ENCODE results near the gene EFR3B. TPM values are rescaled to one million over a fixed set of nuclear protein-coding genes. Genes with fewer than 3 reads are reported as not detected.

EFR3B gene
- total RNA-seq, 4 donors from 2014 or later = 0.40 to 1.2 (median 0.65) TPM

DNA sequence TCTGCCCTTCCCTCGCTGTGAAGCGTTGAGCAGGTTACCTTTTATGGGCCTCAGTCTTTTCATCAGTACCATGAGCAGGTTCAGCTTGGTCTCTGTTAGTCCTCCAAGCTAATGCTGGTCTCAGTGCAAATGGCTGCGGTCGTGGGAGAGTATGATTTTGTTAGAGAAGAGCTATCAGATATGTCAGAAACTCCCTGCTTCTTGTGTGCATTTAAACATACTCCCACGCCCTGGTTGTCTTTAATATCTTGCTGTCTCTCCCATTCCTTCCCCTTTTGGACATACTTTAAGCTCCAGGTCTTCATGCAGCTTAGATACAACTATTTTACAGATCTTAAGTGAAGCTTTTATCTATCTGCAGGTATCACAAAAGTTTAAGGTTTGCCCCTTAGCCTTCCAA is 62.9 kb downstream of the EFR3B start:
- Histone ChIP-seq H3K4me1 (no peaks in the 10 kb centered on the region), H3K27me3 (no peaks in the 10 kb centered on the region), H3K27ac (no peak overlapping the region), H3K36me3 (no peaks in the 10 kb centered on the region), H3K9me3 (no peaks in the 10 kb centered on the region), H3K4me3 (no peak overlapping the region)
- no peak for TF ChIP-seq CTCF (IDR thresholded peaks at IDR 0.05)
- no peak for TF ChIP-seq POLR2A (IDR thresholded peaks at IDR 0.05)
- DNase-seq = no peak

DNA sequence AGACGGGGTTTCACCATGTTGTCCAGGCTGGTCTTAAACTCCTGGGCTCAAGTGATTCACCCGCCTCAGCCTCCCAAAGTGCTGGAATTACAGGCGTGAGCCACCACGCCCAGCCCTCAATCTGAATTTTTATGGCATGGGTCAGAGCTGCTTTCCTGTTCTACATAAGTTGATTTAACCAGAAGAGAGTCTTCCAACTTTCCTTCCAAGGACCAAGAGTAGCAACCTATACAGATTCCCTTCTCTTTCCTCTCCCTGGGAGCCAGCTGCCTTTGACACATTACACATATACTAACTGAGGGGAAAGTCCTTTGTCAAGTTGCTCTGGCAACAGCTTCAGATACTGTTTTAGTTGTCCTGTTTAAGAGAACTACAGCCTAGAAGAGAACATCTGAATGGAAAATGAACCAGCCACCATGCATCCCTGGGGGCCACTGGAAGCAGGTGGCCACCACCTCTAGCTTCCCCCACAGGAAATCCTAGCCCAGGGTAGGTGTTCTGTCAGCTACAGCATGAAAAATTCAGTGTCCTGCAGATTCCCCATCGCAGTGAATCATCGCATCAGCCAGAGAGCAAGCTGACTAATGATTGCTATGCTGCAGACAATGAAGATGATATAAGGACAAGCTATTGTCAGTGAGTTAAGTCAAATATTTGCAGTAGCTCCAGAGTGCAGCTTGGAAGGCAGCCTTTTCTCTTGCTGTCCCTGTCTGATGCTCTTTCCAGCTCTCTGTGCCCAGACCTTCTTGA is 63.6 kb downstream of the EFR3B start:
- Histone ChIP-seq H3K4me1 (no peaks in the 10 kb centered on the region), H3K27ac (no peak overlapping the region), H3K9me3 (no peaks in the 10 kb centered on the region), H3K36me3 (no peaks in the 10 kb centered on the region), H3K27me3 (no peaks in the 10 kb centered on the region), H3K4me3 (no peak overlapping the region)
- DNase-seq = no peak
- TF ChIP-seq POLR2A (IDR thresholded peaks at IDR 0.05) (no peak), CTCF (IDR thresholded peaks at IDR 0.05) (no peak)

DNA sequence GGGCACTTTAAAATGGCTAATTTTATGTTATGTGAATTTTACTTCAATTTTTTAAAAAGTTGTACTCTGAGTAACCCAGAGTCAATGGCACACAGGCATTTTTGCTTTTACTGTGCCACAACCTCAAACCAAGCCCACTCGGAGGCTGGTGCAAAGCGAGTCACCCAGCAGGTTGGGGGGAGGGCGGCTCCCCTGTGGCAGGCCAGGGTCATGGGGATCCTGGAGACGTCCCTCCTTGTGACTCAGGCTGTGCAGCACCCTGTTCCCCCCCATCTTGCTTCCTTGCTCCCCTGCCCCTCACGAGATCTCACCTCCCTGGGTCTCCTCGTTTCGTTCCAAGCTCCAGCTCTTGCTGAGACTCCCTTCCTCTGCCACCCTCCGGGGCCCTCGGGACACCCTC is 67.9 kb downstream of the EFR3B start:
- no peak for DNase-seq
- no peaks in the 10 kb centered on the region for H3K27me3 ChIP-seq
- no peaks in the 10 kb centered on the region for H3K36me3 ChIP-seq
- no peak for TF ChIP-seq POLR2A (IDR thresholded peaks at IDR 0.05)
- TF ChIP-seq CTCF (IDR thresholded peaks at IDR 0.05) = no peak
- H3K4me3 ChIP-seq = no peak overlapping the region
- H3K9me3 ChIP-seq = no peaks in the 10 kb centered on the region
- H3K27ac ChIP-seq = no peak overlapping the region
- H3K4me1 ChIP-seq = no peaks in the 10 kb centered on the region

DNA sequence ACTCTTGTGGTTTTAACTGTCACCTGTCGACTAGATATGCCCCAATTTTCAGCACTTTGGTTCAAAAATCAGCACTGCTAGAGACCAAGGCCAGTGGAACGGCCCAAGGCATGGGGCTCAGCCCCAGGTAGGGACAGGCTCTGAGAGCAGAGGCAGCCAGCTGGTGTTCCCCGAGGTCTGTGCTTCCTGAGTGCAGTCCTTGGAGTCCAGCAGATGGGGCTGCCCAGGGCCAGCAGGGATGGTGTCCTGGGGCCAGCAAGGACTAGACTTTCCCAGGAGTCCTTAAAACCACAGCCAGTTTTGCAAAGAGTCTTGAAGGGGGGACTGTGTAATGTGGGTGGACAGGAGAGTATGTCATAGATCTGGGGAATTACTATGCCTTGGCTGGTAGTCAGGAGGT is 70.2 kb downstream of the EFR3B start:
- Histone ChIP-seq H3K4me3 (no peak overlapping the region), H3K9me3 (no peaks in the 10 kb centered on the region), H3K27me3 (no peaks in the 10 kb centered on the region), H3K36me3 (no peaks in the 10 kb centered on the region), H3K4me1 (no peaks in the 10 kb centered on the region), H3K27ac (no peak overlapping the region)
- no peak for TF ChIP-seq POLR2A (IDR thresholded peaks at IDR 0.05)
- TF ChIP-seq CTCF (IDR thresholded peaks at IDR 0.05) = no peak
- no peak for DNase-seq

DNA sequence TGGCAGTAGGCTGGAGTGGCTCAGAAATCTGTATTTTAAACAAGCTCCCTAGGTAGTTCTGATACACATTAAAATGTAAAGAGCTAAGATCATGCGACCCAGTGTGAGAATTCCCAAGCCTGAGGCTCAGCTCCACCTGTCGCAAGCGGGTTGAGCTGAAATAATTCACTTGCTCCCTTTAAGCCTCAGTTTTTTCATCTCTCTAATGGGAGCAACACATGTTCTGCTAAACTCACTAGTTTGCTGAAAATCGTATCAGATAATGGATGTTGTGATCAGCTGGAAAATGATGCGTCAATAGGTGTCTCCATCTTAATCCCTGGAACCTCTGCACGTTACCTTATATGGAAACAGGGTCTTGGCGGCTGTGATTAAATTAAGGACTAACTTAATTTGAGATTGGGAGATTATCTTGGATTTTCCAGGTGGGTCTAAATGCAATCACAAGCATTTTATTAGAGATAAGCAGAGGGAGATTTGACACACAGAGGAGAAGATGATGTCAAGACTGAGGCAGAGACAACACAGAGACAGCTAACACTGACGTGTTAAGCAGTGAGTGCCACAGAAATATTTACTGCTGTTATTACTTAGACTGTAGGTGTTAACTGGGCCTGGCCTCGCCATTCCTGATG is 73.5 kb downstream of the EFR3B start:
- Histone ChIP-seq H3K9me3 (no peaks in the 10 kb centered on the region), H3K4me3 (no peak overlapping the region), H3K4me1 (no peaks in the 10 kb centered on the region), H3K36me3 (no peaks in the 10 kb centered on the region), H3K27me3 (no peaks in the 10 kb centered on the region), H3K27ac (no peak overlapping the region)
- TF ChIP-seq POLR2A (IDR thresholded peaks at IDR 0.05) = no peak
- no peak for TF ChIP-seq CTCF (IDR thresholded peaks at IDR 0.05)
- no peak for DNase-seq
